ENCODE data around the gene STK4.
"Not testable (repeated sequence)": the region's sequence is repeated elsewhere in the genome, so short reads cannot be mapped to it uniquely, and the experiment has no call there.

Gene STK4

GRCh38 chr20:45058168-45058850, 92.0 kb downstream of the STK4 start:
- no peak for DNase-seq

- DNase-seq = no peak
These were observed 92.9 kb downstream of the STK4 start for GRCh38 chr20:45059022-45059728.

- DNase-seq = no peak
These were observed 94.0 kb downstream of the STK4 start for GRCh38 chr20:45060294-45060693.

GRCh38 chr20:45061244-45061643, 94.9 kb downstream of the STK4 start:
- DNase-seq = no peak

GRCh38 chr20:45063107-45063506, 96.8 kb downstream of the STK4 start:
- not testable (repeated sequence) for DNase-seq

- no peak for DNase-seq
These were observed 98.5 kb downstream of the STK4 start for GRCh38 chr20:45064812-45065211.

GRCh38 chr20:45066372-45066771, 100.1 kb downstream of the STK4 start:
- DNase-seq = no peak

- DNase-seq = no peak
These were observed 100.8 kb downstream of the STK4 start for GRCh38 chr20:45067087-45067486.

GRCh38 chr20:45067558-45067957, 101.2 kb downstream of the STK4 start:
- no peak for DNase-seq

GRCh38 chr20:45069261-45069660, 102.9 kb downstream of the STK4 start:
- no peak for DNase-seq

GRCh38 chr20:45070932-45071632, 104.8 kb downstream of the STK4 start:
- no peak for DNase-seq

GRCh38 chr20:45072066-45072465, 105.8 kb downstream of the STK4 start:
- DNase-seq = no peak

- no peak for DNase-seq
These were observed 106.9 kb downstream of the STK4 start for GRCh38 chr20:45073221-45073620.

- DNase-seq = no peak
These were observed 111.2 kb downstream of the STK4 start for GRCh38 chr20:45077559-45077958.

- no peak for DNase-seq
These were observed 114.7 kb downstream of the STK4 start for GRCh38 chr20:45080867-45081624.

GRCh38 chr20:45082468-45082867, 116.2 kb downstream of the STK4 start:
- no peak for DNase-seq

GRCh38 chr20:45083127-45083526, 116.8 kb downstream of the STK4 start:
- no peak for DNase-seq

GRCh38 chr20:45085289-45085688, 119.0 kb downstream of the STK4 start:
- no peak for DNase-seq

GRCh38 chr20:45085867-45086266, 119.6 kb downstream of the STK4 start:
- no peak for DNase-seq

- DNase-seq = no peak
These were observed 120.9 kb downstream of the STK4 start for GRCh38 chr20:45087097-45087790.

- no peak for DNase-seq
These were observed 121.5 kb downstream of the STK4 start for GRCh38 chr20:45087814-45088213.

- no peak for DNase-seq
These were observed 121.9 kb downstream of the STK4 start for GRCh38 chr20:45088247-45088646.

GRCh38 chr20:45090481-45090880, 124.2 kb downstream of the STK4 start:
- DNase-seq = no peak
